Measurements from ENCODE around the gene CDX1.

Gene CDX1

DNA sequence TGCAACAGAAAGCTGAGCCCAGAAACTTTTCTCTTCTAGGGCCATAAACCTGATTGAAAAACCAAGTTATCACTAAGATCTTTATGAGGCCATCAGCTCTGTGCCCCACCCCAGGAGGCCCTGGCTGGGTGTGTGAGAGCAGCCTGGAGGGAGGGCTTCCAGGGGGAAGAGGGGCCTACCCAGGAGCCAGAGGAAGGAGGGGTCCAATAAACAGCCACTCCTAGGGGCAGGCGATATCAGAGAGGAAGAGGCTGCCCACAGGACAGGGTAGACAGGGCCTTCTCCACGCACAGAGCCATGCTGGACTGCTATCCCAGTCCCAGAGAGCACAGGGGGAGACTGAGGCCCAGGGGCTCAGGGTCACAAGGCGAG, 4.5 kb upstream of the CDX1 start:
- DNase-seq (ENCODE audit: extremely low read depth, low read depth), result no peak
- no peak for TF ChIP-seq CTCF (IDR thresholded peaks at IDR 0.05; ENCODE audit: low read depth, low read length, missing control alignments)
- no peak overlapping the region for H3K4me3 ChIP-seq (replicated peaks; ENCODE audit: low read depth, low read length)

- no peak for DNase-seq (ENCODE audit: extremely low read depth, low read depth)
- TF ChIP-seq CTCF (IDR thresholded peaks at IDR 0.05; ENCODE audit: low read depth, low read length, missing control alignments), result no peak
- H3K4me3 ChIP-seq (replicated peaks; ENCODE audit: low read depth, low read length), result no peak overlapping the region
Measured at GRCh38 chr5:150163035-150163434, 3.5 kb upstream of the CDX1 start.

GRCh38 chr5:150163547-150164059, 3.0 kb upstream of the CDX1 start:
- no peak overlapping the region for H3K4me3 ChIP-seq (replicated peaks; ENCODE audit: low read depth, low read length)
- no peak for DNase-seq (ENCODE audit: extremely low read depth, low read depth)
- TF ChIP-seq CTCF (IDR thresholded peaks at IDR 0.05; ENCODE audit: low read depth, low read length, missing control alignments), result no peak

DNA sequence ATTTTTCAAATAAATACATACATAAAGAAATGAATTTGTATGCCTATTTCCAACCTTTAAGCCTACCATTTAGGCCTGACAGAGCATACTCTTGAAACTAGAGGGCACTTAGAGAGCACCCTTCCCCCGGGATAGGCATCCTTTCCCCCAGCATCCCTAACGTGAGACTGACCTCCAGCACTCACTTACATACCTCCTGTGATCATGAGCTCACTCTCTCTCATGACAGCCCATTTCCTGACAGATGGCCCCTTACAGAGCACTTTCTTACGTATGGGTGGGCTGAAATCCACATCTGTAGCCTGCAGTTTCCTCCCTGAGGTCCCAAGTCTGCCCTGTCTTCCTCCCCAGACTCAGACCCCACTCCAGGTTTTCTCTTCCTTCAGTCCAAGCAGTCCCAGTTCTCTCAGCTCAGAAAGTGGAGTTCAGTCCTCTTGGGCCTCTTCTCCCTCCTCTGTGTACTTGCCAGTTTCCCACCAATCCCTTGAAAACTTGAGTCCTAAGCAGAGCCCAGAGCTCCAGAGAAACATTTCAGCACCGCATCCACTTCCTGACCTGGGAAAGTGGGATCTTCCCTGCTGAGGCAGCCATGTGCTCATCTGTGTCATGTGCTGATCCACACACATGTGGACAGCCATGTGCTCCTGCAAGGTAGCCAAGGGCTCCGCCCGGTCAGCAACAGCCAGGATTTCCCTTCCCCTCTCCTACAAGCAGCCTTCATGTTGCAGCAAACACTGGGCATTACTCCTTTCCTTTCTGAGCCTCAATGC, 2.2 kb upstream of the CDX1 start:
- no peak overlapping the region for H3K4me3 ChIP-seq (replicated peaks; ENCODE audit: low read depth, low read length)
- TF ChIP-seq CTCF (IDR thresholded peaks at IDR 0.05; ENCODE audit: low read depth, low read length, missing control alignments), result no peak
- no peak for DNase-seq (ENCODE audit: extremely low read depth, low read depth)

- no peak overlapping the region for H3K4me3 ChIP-seq (replicated peaks; ENCODE audit: low read depth, low read length)
- no peak for DNase-seq (ENCODE audit: extremely low read depth, low read depth)
- TF ChIP-seq CTCF (IDR thresholded peaks at IDR 0.05; ENCODE audit: low read depth, low read length, missing control alignments), result no peak
Measured at GRCh38 chr5:150166037-150166649, 435 bp upstream of the CDX1 start.

DNA sequence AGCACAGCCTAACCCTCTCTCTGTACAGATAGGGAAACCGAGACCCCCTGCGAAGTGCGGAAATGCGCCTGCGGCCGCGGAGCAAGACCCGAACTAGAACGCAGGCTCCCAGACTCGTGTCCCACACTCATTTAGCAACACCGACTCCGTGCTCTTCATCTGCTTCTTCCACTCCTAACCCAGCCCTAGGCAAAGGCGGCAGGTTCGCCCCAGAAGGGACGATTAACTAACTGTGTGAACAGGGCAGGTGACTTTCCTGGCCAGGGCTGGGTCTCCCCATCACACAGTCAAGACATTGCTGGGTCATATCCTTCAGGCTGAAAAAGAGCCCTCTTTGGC, 903 bp downstream of the CDX1 start:
- DNase-seq (ENCODE audit: extremely low read depth, low read depth), result no peak
- no peak overlapping the region for H3K4me3 ChIP-seq (replicated peaks; ENCODE audit: low read depth, low read length)
- no peak for TF ChIP-seq CTCF (IDR thresholded peaks at IDR 0.05; ENCODE audit: low read depth, low read length, missing control alignments)

Measured in HFF-Myc (cell line).